Esophagus muscularis mucosa (tissue), 3 donors: ENCODE measurements around the gene ZNF285.

Source experiments
- POLR2A ChIP-seq: fragments of 450-650 bp; IDR thresholded peaks from one replicate; pipeline ENCODE4 v1.6.1; 2017; ENCODE audit warnings: antibody characterized with exemption, moderate library complexity, mild to moderate bottlenecking, low read depth
- POLR2AphosphoS5 ChIP-seq, 2 donors: sonication (generic); formaldehyde crosslinking; IDR thresholded peaks; one replicate each; pipeline ENCODE4 v1.6.1; 2017; ENCODE audit warnings: antibody characterized with exemption in 2 of 2
- TF ChIP-seq, protein P1 (sequence below), 3 experiments: fragments of 200-600 bp in 2 of 3; fragments of 450-650 bp in 1 of 3; sonication (generic) in 2 of 3; IDR thresholded peaks; one replicate each; pipeline ENCODE4 v1.5.1; 2017 to 2019; ENCODE audit warnings: antibody characterized with exemption in 3 of 3, mild to moderate bottlenecking in 2 of 3, moderate library complexity in 1 of 3

- TF ChIP-seq, protein P1, sequence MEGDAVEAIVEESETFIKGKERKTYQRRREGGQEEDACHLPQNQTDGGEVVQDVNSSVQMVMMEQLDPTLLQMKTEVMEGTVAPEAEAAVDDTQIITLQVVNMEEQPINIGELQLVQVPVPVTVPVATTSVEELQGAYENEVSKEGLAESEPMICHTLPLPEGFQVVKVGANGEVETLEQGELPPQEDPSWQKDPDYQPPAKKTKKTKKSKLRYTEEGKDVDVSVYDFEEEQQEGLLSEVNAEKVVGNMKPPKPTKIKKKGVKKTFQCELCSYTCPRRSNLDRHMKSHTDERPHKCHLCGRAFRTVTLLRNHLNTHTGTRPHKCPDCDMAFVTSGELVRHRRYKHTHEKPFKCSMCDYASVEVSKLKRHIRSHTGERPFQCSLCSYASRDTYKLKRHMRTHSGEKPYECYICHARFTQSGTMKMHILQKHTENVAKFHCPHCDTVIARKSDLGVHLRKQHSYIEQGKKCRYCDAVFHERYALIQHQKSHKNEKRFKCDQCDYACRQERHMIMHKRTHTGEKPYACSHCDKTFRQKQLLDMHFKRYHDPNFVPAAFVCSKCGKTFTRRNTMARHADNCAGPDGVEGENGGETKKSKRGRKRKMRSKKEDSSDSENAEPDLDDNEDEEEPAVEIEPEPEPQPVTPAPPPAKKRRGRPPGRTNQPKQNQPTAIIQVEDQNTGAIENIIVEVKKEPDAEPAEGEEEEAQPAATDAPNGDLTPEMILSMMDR (IDR thresholded peaks at IDR 0.05), result no peak
- TF ChIP-seq POLR2A (no peak), POLR2AphosphoS5 (IDR thresholded peaks at IDR 0.05) (no peak)
These were observed 37.0 kb upstream of the ZNF285 start for GRCh38 chr19:44438441-44438840.
